ENCODE measurements around the gene SLC39A1. TPM values are rescaled to one million over a fixed set of nuclear protein-coding genes. Genes with fewer than 3 reads are reported as not detected.

SLC39A1 gene
- total RNA-seq, 1 donor from 2014 or later, result 119 TPM

DNA sequence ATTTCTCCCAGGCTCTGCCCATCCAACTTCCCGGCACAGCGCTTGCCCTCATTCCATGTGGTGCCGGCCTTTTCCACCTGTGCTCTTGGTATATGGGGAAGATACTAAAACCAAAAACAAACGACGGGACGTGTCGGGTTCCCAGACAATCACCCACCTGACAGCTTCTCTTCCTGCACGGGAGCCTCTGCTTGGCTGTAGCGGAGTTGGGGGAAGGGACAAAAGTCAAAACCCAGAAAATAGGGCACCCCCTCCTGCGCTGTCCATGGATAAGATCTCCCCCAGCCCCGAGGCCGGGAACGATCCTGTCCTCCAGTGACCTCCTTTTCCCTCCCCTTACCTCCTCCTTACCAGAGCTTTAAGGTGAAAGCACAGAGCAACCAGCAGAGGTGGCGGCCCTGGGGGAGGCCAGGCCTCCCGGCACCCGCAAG, 13.5 kb upstream of the SLC39A1 start:
- no peak for DNase-seq (ENCODE audit: low spot score)

DNA sequence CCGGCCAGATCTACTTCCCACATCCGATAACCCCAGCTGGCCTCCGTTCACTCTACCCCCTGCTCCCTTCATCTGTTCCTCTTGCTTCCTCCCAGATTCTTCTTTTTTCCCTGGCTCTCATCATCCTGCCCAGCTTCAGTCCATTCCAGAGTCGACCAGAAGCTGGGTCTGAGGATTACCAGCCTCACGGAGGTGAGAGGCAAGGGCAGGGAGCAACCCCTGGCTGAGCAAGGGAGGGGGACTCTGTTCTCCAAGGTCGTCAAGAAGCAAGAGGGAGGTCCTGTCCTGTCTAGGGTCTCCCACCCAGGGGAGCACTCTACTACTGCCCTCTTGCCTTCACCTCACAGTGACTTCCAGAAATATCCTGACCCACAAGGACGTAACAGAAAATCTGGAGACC, 10.2 kb upstream of the SLC39A1 start:
- no peak for DNase-seq (ENCODE audit: low spot score)

DNA sequence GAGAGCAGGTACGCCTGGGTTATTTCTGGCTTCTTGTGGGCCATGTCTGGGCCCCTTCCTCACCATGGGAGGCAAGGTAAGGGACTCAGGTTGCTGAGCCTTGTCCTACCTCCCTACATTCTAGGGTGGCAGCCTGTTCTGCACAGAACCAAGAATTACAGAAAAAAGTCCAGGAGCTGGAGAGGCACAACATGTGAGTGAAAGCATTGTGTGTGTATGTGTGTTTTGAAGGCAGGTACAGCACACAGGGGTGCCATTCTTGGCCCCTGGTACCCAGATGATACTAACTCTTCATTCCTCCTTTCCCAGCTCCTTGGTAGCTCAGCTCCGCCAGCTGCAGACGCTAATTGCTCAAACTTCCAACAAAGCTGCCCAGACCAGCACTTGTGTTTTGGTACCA, 9.7 kb upstream of the SLC39A1 start:
- no peak for DNase-seq (ENCODE audit: low spot score)

DNA sequence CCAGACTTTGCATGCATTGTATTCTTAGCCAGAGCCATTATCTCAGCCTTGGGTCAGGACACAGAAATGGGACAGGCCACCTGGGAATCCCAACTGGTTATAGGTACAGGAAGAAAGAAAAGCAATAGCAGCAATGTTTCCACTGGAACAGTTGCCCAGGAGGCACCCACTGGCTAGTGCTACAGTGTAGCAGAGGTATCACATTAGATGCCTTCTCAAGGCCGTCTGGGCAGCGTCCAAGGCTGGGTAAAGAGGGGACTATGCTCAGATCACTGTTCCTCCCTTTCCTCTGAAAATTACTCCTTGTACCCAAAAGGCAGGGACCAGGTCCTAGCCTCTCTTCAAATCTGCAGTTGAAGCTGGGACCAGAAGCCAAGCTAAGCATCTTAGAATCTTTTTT, 7.0 kb upstream of the SLC39A1 start:
- DNase-seq (ENCODE audit: low spot score), result no peak

DNA sequence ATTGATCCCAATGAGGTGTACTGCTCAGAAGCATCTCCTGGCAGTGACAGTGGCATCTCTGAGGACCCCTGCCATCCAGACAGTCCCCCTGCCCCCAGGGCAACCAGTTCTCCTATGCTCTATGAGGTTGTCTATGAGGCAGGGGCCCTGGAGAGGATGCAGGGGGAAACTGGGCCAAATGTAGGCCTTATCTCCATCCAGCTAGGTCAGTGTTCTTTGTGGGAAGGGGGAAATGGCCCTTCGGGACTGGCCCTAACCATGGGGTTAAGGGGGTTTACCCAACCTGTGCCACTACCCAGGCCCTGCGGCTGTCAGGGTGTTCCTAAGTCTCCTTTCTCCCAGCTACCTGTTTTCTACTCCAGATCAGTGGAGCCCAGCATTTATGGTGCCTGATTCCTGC, 5.6 kb upstream of the SLC39A1 start:
- DNase-seq (ENCODE audit: low spot score), result no peak

DNA sequence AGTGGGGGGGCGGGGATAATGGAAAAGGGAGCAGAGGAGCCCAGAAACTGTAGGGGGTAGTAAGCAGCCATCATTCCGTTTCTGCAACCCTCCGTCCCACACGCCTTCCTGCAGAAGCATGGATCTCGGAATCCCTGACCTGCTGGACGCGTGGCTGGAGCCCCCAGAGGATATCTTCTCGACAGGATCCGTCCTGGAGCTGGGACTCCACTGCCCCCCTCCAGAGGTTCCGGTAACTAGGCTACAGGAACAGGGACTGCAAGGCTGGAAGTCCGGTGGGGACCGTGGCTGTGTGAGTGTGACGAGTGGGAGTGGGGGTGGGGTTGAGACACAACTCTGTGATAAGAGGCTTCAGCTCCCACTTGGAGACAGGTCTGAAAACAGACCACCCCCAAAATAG, 5.1 kb upstream of the SLC39A1 start:
- DNase-seq (ENCODE audit: low spot score), result no peak

DNA sequence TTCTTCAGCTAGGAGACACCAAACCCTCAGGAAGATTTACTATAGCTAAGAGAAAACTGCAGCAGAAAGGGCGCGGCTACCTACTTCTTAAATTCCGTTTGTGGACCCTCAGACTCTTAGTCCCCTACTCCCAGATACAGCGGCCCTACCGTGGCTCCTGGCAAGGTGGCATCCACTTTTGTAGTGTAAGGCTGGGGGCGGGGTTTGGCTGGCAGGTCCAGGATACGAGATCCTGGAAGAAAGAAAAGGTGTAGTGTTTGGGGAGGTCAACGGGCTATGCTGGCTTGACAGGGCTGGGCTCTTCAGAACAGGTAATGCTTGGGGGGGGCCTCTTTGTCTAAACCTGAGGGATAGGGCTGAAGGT, 4.6 kb upstream of the SLC39A1 start:
- peak; percentile 47 for DNase-seq (ENCODE audit: low spot score)

DNA sequence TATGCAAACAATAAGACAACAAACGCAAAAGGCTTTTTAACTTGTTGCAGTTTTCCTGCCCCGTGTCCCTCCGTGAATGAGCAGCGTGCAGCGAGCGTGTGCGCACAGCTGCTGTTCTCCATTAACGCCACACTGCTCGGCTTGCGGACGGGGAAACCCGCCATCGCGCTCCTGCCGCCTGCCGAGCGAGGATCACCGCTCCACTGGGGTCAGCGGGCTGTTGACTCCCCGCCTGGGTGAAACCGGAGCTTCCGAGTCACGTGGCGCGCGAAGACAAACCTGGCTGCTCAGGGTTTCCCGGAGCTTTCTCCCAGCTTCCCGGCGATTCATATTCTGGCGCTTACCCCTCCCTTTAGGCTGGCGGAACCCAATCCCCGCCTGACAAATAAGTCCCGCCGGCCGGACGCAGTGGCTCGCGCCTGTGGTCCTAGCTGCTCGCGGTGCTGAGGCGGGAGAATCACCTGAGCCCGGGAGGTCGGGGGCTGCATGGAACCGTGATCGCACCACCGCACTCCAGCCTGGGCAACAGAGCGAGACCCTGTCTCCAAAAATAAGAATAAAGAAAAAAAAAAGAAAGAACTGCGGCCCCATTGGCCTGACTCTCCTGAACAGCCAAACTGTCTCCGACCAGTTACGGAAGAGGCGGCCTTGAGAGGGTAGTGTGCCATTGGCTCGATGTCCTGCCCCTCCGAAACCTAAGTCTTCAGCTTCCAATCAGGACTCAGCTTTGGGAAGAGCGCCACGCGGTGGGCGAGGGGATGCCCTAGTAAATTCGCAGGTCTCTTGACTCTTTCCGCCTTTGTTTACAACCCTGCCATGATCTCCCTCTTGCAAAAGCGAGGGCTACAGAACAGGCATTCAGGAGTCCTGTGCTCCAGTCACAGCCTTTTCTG, 4.0 kb upstream of the SLC39A1 start, which contains the start of gene CREB3L4:
Gene CREB3L4 (plus strand): TSS at position 796 of the 893 bp plus-strand sequence. CDS start 624 bp downstream, outside the sequence.
- DNase-seq (ENCODE audit: low spot score), result peak; percentile 92

DNA sequence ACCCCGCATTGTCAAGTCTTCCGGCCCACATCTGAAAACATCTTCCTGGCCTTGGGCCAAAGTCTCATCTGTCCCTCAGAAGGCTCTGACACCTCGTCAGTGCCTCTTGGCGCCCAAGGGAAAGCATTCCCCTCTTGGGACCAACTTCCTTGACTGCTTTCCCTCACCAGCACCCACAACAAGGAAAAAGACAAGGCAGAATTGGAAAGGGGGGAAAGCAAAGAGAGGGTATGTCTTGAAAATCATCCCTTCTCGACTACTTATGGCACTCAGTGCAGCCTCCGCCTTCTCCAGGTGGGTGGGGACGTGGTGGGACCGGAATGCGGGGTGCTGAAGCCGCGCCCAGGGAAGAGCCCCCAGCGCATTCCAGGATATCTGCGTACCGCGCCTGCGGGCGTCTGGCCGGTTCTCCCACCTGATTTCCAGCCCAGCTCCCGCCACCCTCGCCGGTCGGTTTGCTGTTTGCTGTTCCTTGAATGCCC, 554 bp upstream of the SLC39A1 start:
- DNase-seq (ENCODE audit: low spot score), result peak; percentile 36

DNA sequence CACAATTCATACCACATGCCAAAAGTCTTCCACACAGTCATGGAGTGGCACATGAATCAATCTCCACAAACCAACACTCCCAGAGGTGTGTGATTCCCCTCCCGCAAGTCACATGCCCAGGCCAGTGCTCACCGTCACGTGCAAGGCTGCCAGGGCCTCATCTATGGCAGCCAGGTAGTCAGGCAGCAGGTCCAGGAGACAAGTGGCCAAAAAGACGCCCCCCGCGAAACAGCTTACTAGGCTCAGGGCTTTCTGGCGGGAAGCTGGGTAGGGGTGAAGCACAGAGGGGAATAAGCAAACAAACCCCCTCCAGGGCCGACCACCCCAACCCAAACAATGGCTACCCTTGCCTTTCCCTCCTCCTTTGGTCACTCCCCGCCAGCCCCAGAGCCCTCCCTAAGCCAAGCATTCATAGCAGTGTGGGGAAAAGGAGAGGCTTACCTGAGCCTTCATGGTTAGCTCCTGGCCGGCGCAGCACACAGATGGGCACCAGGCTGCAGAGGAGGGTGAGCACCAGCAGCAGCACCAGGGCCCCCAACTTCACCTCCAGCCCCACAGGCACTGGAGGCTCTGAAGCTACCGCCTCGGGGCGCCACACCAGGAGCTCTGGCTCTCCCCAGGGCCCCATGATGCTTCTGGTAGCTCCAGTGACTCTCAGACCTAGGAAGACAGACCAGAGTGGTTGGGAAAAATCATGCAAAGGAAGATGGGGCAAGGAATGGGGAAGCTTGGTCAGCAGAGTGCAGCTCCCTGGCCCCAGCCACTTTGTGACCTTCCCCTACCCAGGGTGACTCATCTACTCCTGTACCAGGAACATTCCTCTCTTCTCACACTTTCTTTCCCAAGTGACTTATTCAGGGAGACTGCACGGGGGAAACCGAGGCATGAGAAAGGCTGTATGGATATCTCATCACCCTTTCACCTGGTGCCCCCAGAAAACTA, 978 bp downstream of the SLC39A1 start:
- DNase-seq (ENCODE audit: low spot score), result peak; percentile 66

DNA sequence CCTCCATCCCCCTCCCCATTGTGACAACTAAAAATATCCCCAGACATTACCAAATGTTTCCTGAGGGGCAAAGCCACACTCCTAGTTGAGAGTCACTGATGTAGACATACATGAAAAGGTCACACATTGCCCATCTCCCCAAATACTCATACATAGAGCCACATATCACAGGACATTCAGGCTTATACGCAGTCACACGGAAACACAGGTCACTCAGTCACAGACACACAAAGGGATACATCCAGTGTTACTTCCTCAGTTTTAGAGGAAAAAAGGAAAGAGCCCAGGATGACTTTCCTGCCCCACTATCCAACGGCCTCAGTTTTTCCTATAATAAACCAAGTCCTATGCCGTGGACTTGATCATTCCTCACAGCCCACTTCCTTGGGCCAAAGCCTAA, 1.9 kb downstream of the SLC39A1 start:
- no peak for DNase-seq (ENCODE audit: low spot score)

DNA sequence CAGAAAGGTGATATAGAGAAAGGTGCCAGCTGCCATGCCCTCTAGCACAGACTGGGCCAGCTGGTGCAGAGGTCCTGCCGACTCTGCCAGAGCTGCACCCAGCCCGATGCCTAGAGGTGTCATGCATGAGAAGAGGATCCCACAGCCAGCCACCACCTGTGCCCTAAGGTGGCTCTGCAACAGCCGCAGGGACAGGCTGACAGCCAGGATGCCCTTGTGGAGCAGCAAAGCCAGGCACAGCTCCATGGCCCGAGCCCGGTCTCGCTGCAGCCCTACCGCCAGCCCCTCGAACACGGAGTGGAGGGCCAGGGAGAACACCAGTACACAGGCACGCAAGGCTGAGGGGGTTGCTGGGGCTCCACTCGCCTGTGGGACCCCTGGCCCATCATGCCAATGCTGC, 3.1 kb downstream of the SLC39A1 start:
- no peak for DNase-seq (ENCODE audit: low spot score)

DNA sequence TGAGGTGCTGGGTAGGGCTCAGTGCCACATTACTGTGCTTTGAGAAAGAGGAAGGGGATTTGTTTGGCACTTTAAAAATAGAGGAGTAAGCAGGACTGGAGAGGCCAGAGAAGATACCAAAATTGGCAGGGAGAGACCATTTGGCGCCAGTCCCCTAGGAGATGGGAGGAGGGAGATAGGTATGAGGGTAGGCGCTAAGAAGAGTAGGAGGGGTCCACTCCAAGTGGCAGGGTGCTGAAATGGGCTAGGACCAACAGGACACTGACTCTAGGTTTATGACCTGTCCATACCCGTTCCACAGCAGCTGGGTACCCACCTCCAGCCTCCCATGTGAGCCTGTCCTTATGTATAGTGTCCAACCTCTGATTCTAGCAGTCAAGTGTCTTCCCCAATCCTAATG, 3.9 kb downstream of the SLC39A1 start:
- no peak for DNase-seq (ENCODE audit: low spot score)

DNA sequence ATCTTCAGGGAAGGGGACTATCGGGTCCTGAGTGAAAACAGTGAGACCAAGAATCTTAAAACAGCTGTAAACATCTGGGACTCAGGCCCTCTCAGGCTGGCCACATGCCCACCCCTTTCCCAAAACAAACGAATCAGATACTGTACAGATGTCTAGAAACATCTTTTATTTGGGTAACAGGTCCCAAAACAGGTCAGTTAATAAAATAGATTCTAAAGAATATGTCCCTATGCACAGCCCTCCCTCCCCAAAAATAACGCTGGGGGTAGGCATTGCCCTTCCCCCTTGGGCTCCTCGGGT, 4.4 kb downstream of the SLC39A1 start:
- no peak for DNase-seq (ENCODE audit: low spot score)

DNA sequence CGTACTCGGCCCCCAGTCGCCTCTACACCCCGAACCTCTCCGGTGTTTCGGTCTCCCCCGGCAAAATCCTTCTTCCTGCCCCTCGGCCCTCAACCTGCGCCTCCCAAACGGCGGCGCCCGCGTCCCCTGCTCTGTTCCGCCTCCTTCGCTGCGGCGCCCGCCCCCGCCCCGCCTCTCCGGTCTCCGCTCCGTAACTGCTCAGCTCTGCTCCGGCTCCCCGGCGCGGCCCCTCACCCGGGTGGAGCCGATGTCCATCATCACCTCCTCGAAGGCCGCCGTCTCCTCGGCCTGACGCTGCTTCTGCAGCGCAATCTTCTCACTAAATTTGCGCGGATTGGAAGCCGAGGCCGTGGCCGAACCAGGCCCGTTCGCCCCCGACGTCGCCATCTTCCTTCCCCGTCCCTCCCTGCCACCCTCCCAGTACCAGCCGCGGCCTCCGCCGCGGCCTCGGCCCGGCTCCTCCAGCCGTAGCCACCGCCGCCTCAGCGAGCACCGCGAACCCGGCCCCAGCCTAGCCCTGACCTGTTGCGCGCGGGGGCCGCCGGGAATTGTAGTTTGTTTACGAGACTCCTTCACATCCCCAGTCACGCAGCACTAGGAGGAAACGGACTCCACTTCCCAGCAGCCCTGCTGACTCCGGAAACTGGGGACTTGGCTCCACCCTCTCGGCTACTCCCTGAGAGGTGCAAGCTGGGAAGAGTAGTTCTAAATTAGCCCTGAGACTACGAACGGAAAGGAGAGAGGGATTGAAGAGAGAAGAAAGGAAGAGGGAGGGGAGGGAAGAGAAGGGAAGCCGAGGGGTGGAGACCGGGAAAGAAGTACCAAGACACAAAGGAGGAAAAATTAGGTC, 5.0 kb downstream of the SLC39A1 start, which contains the start of gene CRTC2:
Gene CRTC2 (minus strand): TSS at position 502 of the 850 bp plus-strand sequence. CDS start 115 bp downstream, at position 387.
- peak; percentile 99 for DNase-seq (ENCODE audit: low spot score)

DNA sequence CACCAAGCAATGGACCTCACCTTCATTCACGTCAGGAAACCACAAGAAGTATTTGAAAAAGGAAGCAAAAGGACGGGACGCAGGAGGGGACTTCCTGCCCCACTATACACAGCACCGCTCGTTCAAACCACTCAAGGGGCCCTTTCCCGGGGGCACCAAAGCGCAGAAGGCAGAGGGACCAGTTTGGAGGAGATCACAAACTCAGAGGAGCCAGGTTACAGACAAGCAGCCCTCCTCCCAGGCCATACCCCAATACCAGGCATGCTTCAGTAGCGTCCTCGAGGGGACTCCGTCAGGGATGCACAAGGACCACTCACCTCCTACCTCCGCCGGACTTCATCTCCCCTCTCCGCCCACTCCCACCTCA, 5.6 kb downstream of the SLC39A1 start:
- DNase-seq (ENCODE audit: low spot score), result no peak

DNA sequence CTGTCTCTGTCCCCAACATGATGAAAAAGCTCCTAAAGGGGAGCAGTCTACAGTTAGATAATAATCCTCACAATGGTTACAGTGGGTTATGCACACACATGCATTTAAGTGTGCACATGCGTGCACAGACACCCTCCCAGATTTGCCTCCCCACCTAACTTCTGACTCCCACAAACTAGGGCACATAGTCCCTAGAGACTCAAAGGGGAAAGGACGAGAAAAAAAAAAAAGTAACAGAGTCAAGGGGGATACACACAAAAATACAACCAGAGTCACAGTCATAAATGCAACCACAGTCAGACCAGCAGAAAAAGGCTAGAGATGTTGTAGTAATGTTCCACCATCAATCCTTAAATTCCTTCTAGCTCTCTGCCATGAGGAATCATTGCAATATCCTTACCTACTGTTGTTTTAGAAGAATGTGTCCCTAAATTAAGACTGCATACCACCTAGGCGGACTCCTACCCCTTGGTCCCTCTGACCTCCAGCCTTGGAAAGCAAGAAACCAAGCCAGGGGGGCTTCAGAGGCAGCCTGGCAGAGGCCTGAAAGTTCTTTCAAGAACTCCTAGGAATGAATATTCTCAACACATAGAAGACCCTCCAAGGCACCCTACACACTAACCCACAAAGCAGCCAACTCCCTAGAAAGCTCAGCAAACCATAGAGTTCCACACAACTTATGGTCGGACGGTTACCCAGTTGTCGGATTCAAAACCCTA, 6.2 kb downstream of the SLC39A1 start:
- no peak for DNase-seq (ENCODE audit: low spot score)

DNA sequence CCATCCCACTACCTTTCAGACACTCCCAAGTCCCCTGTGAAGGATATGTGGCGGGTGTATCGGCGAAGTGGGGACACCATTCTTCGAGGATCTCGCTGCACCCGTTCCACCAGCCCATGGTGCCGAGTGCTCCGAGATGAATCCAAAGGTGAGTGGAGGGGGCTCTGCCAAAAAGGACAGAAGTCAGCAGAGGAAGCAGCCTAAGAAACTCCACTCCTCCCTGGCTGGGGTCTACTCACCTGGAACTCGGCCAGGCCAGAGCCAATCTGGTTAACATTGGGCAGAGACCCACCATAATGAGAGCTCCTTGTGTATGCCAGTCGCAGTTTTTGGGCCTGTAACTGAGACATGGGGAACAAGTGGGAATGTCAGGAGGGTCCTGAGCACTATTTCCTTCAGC, 8.5 kb downstream of the SLC39A1 start:
- no peak for DNase-seq (ENCODE audit: low spot score)

DNA sequence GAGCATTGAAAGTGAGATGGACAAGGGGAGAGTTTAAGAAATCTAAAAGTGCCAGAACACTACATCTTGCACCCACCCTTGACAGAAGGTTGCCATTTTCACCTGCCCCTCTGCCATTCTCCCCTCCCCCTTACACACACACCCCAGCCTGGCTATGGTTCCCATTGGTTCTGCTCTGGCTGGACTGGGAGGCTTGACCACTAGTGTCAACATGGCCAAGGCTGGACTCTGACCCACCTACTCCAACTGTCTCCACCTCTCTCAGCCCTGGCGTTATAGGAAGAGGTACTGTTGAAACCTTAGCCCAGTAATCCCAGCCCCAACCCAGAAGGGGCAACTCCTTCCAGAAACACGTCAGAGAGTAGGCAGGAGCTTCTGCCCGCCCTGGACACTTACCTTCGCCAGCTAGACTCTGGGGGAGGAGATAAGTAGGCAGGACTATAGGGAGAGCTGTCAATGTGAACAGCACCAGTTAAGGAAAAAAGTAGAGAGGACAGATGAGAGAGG, 9.4 kb downstream of the SLC39A1 start:
- no peak for DNase-seq (ENCODE audit: low spot score)

DNA sequence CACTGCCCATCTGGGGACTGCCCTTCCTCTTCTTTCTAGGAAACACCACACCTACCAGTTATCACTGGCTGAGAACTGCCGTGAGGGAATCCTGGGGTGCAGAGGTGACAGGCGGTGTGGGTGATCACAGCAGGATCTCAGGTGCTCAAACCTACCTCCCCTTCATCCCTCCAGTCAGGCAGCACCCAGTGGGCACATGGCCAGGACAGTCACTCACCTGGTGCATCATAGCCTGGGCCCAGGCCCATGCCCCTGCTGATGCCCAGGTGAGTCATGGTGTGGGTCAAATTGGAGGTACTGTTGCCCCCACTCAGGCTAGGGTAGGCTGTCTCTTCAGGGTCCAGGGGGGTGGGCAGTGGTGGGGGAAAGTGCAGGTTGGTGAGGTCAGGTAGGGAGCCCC, 11.5 kb downstream of the SLC39A1 start:
- DNase-seq (ENCODE audit: low spot score), result no peak

DNA sequence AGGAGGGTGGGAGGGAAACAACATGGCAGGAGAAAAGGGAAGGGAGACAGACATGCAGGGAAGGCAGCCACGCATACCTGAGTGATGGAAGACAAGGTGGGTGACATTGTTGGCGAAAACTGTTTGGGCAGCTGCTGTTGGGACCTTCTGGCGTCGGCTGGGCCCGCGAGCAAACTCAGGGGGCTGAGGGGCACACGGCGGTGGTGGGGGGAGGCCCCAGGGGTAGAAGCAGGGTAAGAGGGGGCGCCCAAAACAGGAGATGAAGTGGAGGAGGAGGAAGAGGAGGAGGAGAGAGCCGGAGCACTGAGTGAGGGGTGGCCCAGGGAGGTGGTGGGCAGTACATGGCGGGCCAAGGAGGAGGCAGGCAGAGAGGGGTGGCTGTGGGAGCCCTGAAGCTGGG, 12.2 kb downstream of the SLC39A1 start:
- DNase-seq (ENCODE audit: low spot score), result no peak

Data from mucosa of gallbladder (tissue), 1 donor.